Retina (tissue), 1 donor: ENCODE results near the gene KCTD16.
A peak's percentile ranks its signal among the peaks of the same experiment; 100 is the strongest.

Experiments
- DNase-seq: peaks from one replicate; pipeline ENCODE4 v3.0.0-alpha.2; 2016

KCTD16 gene

DNA sequence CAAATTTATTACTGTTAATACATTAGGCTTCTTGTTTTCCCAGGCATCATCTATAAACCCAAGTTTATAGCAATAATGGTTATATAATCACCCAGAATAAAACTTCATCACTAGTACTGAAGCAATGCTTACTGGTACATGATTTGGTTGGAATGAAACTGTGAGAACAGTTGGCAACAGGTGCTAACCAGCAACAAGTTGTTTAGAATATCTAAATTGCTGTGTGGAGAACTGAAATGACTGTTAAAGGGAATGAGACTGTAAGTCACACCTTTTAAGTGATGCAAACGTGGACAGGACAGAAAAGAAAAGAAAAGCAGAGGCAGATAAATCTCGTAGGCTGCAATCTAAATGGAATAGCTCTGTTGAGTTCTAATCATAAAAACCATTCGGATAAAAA, 2.7 kb upstream of the KCTD16 start:
- DNase-seq = no peak

DNA sequence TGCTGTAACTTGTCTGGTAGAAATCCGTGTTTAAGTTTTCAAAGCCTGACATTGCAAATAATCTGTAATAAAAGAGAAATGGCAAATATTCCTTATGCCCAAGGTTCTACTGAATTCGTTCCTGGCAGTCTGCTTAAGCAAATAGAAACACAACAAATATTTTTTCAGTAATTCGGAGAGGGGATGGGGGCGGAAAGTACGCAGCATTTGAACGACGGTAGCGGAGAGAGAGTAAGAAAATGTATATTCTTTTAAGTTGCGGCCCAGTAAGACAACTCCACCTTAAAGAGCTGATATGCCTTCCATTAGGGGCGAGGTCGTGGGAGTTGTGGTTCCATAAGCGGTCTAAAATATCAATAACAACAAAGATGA, 783 bp upstream of the KCTD16 start:
- no peak for DNase-seq

DNA sequence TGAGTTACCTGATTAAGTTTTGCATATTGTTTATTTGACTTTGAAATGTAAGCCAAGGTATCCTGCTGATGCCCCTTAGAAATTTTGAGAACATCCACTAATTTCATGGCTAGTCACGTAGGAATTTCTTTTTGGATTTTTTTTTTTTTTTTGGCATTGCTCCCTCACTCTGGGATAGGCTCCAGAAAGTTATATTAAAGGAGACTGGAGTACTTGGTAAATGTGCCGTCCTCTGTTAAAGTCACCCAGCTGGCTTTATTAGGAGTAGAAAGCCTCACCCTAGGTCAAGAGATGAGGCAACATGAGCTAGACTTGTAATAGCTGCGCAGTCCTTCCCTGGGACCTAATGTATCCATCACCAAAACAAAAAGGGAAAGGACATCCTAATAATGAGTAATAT, 3.1 kb downstream of the KCTD16 start:
- no peak for DNase-seq

DNA sequence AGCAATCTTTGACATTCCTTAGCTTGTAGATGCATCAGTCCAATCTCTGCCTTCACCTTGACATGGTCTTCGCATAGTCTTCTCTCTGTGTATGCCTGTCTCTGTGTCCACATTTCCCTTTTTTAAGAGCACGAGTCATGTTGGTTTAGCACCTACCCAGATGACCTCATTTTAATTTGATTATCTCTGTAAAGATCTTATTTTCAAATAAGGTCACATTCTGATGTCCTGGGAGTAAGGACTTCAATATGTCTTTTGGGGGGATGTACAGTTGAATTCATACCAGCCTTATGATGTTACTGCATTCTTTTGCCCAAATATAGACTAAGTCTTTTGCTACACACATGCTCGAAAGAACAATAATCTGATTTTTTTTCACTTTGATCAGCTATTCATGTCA, 6.9 kb downstream of the KCTD16 start:
- DNase-seq = no peak

DNA sequence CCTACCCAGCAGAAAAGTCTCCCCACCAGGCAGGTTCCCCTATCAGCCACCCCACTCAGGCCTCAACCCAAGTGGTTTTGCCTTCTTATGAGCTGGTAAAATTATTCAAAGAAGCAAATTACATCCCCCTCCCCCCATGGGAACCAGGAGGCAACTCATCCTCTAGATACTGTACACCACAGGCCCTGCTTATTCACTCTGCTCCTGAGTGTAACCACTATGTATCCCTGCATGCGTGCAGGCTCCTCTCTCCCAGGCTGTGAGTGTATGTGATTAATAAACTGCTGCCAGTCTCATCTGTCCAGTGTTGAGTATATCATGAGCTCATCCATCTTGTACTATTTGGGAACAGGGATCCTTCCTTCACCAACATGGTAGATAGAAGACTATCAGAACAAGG, 8.6 kb downstream of the KCTD16 start:
- DNase-seq = no peak

DNA sequence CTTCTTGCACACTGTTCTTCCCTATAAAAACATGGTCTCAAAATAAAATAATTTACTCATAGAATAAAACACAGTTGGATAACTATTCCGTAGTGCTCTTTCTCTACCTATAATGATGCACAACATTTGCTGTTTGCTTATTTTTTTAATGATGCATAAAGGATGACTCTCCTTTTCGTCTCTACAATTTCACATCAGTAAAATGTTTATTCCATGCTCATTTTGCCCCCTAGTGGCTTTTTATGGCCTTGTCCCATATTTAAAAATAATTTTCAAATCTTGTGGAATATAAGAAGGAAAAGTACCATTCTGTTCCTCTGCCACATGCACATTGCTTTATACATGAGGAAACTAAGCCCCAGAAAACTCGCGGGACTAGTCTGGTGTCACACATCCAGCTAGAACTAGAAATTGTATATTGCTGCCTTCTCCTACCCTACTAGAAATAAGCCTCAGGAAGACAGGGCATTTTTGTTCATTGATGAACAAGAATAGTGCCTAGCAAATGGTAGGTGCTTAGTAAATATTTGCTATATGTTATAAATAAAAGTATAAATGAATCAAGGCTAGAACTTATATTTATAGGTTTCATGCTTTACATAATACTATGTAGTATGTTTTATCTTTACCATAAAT, 12.7 kb downstream of the KCTD16 start:
- no peak for DNase-seq

DNA sequence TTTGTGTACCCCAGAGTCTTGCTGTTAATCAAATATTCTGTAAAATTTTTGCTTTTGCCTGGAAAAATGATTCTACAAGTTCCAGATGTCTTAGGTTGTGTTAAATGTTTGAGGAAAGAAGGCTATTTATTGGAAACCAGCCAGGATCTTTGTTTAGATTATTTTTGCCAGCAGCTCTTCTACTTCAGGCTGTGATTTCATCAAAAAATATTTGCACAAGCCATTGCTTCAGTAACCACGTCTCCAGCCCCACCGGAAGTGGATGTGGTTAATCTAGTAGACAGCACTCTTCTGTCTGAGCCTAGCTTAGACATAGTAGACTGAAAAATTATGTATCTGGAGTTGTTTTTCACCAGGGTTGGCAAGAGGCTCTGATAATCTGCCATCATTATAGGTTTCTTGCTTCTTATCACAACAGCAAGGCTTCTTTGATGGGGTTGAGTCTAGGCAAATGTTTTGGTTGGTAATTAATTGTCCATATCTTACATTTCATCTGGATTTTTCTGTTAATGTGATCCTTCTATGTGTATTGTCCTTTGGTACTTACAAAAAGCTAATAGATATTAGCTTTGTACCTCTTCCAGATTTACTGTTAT, 17.1 kb downstream of the KCTD16 start:
- no peak for DNase-seq

DNA sequence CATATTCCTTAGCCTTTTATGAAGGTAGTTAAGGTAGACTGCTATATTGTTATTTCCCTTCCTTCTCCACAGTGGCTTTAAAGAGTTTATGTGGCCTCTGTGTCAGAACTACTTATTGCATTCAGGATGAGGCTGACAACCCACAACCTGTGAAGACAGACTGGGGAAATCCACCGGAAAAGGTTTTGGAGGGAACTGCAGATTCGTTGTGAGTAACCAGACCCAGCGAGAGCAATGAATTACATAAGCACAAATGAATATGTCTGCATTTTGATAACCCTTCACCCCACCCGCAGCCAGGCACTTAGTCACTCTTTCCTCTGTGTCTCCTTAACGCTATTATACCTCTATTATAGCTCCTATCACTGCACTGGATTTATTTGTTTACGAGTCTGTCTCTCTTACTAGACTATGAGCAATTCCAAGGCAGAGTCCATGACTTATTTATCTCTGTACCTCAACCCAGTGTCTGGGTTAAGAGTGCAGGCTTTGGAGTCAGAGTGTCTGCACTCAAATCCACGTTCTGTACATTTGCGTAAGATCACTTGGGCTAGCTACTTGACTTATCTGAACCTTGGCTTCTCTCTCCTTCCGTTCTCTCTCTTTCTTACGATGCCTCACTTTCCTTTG, 19.2 kb downstream of the KCTD16 start:
- no peak for DNase-seq

DNA sequence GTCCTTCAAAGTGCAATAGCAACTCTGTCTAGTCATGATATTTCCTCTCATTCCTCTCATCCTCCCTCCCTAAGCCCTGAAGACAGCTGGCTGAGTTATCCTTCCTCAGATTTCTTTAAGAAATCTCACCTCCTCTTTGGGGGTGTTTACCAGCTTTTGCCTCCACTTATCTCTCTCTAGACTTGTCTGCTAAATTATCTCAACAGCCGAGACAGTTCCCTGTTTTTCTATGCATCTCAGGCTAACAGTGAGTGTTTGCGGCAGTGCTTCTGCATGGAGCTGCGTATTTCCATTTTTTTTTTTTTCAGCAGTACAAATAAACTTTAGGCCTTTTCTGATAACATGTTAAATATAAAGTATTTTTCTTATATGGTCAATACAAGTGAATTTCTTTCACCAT, 20.9 kb downstream of the KCTD16 start:
- no peak for DNase-seq

DNA sequence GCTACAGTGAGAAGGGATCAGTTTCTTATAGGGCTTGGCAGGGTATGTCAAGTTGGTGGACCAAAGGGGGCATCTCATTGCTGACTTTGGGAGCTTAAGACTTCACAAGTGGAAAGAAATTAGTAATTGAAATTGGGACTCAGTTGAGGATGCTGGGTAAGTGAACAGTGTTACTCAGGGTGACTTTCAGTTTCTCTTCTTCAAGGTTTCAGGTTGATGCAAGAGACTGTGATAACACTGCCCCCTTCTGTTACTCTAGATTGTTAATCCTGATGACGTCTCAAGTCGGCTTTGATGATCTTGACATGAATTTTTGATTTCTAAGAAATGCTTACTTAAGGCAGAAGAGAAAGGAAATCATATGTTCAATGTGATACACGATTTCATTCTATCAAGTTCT, 21.3 kb downstream of the KCTD16 start:
- DNase-seq = no peak

DNA sequence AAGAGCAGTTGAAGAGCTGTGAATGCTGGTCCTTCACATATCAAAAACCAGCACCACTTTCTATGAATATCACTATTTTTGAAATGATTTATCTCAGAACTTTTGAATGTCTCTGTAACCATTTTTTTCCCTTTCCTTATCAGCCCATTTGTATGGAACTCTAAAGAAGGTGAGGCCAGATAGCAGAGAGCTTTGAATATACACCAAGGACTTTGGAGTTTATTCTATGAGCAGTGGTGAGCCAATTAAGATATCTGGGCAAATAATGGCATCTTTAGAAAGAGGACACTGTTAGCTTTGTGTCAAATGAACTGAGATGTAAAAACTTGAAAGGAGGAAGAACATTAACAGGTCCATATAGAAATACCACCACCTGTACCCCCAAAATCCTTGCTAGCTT, 22.0 kb downstream of the KCTD16 start:
- DNase-seq = no peak

DNA sequence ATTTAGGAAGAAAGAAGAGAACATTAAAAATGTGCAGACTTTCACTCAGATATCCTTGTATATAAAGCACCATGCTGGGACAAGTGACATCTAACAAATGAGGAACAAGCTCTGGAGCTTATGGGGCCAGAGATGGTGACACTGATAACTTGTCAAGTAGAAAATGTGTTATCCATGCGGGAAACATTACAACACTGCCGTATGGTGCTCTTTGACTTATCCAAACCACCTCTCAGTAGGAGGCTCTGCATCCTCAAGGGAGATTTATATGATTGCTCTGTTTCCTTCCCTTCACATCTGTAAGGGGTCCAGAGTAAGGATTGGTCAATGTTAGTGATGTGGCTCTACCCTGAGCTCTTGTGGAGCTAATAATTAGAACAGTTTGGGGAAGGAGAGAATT, 23.5 kb downstream of the KCTD16 start:
- no peak for DNase-seq

DNA sequence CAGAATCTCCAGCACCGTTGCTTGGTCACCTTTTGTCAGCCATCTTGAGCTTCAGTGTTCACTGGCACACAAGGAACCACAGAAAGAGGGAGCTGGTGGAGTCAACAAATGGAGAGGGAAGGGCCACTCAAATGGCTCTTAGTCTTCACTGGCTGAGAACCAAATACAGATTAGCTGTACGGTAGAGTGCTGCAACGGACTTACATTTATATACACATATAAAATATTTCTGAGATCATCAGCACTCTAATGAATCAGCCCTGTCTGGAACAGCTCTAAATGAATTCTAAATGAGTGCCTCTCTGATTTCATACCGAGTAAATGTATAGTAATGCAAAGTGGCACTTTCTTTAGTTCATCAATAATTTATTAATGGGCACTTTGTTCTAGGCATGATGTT, 24.8 kb downstream of the KCTD16 start:
- no peak for DNase-seq

DNA sequence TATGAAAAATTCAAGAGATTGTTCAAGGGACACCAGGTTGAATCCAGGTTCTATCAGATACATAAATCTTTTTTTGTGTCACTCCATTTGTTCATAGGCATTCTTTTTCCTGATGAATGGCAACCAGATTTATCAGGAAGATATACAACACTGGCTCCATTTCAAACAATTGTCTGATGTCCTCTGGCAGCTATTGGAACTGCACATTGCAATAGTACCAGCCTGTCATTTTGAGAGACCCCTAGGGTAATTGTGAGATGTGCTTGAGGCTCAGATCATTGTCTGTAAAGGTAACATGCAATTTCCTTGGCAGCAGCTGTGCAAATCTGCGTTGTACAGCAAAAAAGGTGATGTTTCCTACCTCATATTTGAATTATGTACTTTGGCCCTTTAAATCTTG, 25.9 kb downstream of the KCTD16 start:
- DNase-seq = peak; percentile 36

DNA sequence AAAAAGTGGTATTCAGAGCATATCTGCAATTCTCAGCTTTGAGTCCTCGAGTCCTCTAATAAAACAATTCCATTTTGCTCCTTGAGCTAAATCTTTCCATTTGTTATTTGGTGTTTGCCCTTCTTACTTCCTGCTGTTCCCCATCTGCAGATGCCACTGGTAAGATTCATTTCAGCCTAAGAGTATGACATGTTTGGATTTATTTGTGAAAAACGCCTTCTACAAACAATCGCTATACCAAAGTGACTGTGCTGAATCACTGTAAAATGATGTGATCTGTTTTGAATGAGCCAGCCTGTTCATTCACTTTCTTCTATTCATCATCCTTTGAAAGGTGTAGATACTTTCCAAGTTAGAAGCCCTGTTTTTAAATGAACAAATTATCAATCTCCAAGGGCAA, 27.7 kb downstream of the KCTD16 start:
- DNase-seq = no peak

DNA sequence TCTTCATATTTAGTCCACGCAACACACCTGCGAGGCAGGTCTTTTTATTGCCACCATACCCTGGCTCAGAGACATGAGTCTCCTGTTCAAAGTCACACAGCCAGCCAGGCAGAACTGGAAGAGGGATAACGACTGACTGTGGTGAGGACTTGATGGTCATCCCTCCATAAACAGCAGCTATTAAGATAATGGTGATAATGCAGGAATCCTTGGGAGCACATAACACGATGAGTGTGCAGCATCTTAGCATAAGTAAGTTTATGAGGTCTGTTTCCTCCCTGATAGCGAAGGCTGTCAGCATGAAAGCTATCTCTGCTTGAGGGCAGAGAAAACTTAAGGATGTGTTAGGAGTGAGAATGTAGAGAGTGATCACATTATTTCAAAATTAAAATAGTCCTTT, 30.9 kb downstream of the KCTD16 start:
- DNase-seq = no peak

DNA sequence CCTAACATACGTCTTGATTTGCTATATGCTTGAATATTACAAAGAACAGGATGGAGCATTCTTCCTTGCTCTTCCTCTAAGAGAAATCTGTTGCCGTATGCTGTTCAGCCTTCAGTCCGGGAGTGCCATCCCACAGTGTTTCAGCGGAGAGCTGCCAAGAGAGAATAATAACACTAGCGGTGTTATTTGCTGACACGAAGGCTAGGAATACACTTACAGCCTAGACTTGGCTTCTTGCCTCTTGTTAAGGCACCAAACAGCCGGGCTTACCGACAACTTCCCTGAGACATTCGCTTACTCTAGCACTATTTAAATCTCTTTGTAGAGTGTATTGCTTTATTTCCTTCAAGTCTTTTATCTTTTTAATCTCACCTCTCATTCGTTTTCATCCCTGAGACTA, 31.4 kb downstream of the KCTD16 start:
- no peak for DNase-seq

DNA sequence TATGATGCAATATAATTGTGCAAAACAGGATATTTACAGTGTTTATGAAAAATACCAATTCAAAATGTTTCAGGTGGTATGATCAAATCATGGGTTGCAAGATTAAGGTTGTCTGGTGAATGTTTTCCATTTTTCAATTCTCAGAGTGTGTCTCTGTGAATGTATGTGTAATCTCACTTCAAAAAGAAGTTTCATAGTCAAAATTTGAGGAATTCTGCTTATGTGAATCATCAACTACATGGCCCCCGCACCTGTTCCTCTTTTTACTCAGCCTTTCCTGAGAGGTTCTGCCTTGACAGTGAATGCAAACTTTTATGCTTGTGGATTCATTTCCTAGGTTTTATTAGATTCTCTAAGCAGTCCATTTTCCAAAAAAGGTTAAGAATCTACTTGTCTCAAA, 32.1 kb downstream of the KCTD16 start:
- no peak for DNase-seq

DNA sequence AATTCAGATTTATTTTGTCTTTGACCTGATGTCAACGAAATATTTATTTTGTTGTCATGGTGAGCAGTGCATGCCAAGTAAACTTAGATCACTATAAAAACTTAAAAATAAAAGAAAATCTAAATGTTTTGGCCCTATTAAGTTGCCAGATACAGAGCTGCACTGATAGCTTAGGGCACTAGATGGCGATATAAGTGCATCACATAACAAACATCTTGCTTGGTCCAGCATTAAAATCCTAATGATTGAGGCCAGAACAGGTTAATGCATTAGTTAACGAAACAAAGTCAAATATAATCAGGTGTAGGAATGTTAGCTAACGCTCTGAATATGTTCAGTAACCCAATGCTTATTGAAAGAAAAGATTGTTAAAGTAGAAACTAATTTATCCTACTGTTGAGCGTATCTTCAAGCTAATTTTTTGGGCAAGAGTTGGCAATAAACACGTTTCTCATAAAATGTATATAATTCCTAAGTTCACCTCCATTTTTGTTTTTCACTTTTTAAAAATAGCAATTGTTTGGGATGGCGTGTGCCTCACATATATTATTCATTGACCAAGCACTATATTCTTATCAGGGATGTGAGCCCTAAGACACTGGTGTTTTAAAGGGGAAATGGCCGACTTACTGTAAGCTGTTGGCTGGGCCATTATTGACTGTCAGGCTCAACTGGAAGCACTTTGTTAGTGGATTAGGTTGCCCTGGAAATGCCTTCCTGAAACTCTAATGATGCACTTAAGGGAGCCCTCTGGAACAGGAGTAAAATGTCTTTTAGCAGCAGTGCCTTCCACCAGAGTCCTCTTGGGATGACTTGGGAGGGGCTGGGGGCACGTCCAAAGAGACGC, 33.3 kb downstream of the KCTD16 start:
- peak; percentile 64 for DNase-seq

DNA sequence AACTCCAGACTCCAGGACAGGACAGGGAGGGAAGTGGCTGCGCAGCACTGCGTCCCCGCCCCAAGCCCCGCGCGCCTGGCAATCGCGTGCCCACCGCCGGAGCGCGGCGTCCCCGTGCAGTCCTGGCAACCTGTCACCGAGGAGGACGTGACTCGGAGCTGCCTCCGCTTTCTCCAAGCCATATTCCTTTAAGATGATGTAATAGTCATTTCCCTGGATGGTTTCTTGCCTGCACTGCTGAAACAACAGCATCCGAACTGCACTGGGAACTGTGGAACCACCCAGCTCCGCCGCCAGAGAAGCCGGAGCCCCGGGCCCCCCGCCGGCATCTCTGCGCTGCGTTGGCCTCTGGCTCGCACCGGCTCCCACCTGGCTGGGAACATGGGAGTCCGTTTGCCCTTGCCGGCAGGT, 34.5 kb downstream of the KCTD16 start:
- DNase-seq = peak; percentile 84

DNA sequence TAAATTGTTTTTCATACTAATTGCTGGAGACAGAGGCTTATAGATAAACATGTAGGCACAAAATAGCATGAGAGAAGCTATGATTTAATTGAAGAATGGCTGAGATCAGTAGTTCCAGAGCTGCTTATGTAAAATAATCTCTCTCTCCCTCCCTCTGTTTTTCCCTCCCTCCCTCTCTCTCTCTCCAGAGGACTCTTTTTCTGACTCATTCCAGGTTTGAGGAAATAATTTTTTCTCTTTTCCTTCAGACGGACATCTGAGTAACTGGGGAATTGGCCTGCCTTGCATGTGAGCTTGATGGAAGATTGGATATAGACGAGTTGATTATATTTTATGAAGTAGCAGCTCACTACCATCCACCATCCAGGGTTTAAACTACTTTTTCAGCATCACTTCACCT, 35.5 kb downstream of the KCTD16 start:
- no peak for DNase-seq

DNA sequence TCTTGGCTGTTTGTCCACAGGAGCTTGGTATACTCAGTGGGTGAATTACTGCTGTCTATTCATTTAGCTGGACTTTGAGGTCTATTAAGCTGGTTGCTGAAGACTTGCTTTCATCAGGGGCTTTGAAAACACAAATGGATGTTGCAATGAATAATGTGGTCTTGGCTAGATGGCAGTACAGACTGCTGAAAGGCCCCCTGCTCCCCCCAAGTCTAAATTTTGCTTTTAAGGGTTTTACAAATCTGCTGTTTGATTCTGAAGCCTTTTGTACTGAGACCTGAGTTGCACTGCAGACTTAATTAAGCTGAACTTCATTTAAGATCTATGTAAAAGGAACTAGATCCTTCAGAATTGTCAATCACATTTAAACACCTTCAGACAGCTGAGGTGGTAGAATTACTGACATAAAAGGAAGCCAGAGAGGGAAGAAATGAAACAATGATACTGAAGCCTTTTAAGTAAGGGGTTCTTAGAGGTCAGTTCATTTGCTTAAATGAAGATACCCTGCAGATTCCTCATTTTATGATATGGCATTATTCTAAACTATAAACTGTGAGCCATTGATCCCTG, 37.3 kb downstream of the KCTD16 start:
- peak; percentile 56 for DNase-seq

DNA sequence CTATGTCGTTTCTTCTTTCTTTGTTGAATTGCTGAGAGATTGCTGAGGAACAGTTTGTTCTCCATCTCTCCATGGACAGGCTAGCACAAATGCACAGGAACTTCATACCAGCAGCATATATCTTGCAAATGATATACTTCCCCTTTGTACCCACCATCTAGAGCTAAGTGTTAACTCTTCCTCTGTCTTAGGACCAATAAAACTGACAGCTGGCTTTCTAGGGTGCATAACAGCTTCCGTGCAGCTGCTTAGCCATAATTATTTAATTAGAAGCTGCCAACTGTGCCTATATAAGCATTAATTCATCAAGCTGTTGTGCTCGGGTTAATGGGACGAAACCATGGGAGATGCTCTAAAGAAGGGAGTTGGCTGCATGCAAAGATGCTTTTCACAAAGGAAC, 38.7 kb downstream of the KCTD16 start:
- peak; percentile 32 for DNase-seq

DNA sequence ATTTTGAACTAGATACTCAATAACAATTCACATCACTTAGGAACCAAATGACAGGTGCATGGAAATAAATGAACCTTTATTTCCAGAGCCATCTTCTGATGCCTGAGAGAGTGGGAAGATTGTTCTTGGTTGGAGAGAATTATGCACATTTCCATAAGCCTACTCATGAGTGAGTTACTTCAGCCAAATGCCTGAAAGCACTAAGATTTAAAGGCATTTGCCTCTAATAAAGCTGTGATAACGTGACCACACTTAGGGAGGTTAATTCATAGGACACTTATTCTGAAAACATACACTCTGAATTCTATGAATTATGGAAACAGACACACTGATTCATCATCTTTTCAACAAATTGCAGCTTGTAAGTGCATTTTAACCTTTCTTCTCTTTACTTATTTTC, 40.0 kb downstream of the KCTD16 start:
- no peak for DNase-seq
